Fibroblast of pulmonary artery (primary cell): ENCODE results near the gene MAGOHB.
"Not testable (repeated sequence)": the region's sequence is repeated elsewhere in the genome, so short reads cannot be mapped to it uniquely, and the experiment has no call there.

ENCODE experiments used
- DNase-seq: peaks from one replicate; pipeline ENCODE4 v3.0.0-alpha.2; 2010; ENCODE audit warnings: low read depth
- H3K4me3 ChIP-seq: replicated peaks from 2 replicates; pipeline ENCODE4 v1.5.1; 2011; ENCODE audit warnings: low read depth, mild to moderate bottlenecking, control low read depth, low read length, moderate library complexity
- TF ChIP-seq, protein P1 (sequence below): IDR thresholded peaks from 2 replicates; pipeline ENCODE4 v1.5.1; 2011; ENCODE audit warnings: mild to moderate bottlenecking, control low read depth, low read length, inconsistent platforms; ENCODE audit errors: missing control alignments

The MAGOHB gene

GRCh38 chr12:10614056-10614370, 604 bp upstream of the MAGOHB start:
- no peak for DNase-seq
- peak overlapping the region; percentile 88 for H3K4me3 ChIP-seq

DNA sequence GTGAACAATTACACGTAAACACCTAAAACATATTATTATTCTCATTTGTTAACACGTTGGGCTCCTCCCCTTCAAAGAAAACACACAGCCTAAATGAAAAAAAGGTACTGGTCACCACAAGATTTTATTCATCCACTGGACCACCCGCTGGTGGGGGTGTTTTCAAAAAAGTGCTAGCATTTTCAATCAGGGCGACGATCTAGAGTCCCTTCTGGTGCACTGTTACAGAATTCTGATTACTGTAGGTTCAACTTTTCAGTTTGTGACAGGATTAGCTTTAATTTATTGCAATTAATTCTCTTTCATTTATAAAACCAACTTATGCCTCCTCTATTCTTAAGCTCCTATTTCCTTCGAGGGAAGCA, 443 bp downstream of the MAGOHB start:
- DNase-seq, result no peak
- TF ChIP-seq, protein P1, sequence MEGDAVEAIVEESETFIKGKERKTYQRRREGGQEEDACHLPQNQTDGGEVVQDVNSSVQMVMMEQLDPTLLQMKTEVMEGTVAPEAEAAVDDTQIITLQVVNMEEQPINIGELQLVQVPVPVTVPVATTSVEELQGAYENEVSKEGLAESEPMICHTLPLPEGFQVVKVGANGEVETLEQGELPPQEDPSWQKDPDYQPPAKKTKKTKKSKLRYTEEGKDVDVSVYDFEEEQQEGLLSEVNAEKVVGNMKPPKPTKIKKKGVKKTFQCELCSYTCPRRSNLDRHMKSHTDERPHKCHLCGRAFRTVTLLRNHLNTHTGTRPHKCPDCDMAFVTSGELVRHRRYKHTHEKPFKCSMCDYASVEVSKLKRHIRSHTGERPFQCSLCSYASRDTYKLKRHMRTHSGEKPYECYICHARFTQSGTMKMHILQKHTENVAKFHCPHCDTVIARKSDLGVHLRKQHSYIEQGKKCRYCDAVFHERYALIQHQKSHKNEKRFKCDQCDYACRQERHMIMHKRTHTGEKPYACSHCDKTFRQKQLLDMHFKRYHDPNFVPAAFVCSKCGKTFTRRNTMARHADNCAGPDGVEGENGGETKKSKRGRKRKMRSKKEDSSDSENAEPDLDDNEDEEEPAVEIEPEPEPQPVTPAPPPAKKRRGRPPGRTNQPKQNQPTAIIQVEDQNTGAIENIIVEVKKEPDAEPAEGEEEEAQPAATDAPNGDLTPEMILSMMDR, result no peak
- H3K4me3 ChIP-seq, result peak overlapping the region; percentile 88

More at GRCh38 chr12:10614056-10614370, 604 bp upstream of the MAGOHB start:
- TF ChIP-seq, protein P1, result no peak

DNA sequence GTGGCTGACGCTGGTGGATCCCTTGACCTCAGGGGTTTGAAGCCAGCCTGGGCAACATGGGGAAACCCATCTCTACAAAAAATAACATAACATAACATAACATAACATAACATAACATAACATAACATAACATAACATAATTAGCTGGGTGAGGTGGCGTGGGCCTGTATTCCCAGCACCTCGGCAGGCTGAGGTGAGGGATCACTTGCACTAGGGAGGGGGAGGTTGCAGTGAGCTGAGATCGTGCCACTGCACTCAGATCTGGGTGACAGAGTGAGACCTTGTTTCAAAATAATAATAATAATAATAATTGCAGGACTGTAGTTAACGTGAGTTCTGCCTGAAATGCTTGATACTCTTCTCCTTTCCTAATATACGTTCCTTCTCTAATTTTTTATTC, 1.3 kb downstream of the MAGOHB start:
- H3K4me3 ChIP-seq, result peak overlapping the region; percentile 88
- TF ChIP-seq, protein P1, result no peak
- DNase-seq, result no peak

DNA sequence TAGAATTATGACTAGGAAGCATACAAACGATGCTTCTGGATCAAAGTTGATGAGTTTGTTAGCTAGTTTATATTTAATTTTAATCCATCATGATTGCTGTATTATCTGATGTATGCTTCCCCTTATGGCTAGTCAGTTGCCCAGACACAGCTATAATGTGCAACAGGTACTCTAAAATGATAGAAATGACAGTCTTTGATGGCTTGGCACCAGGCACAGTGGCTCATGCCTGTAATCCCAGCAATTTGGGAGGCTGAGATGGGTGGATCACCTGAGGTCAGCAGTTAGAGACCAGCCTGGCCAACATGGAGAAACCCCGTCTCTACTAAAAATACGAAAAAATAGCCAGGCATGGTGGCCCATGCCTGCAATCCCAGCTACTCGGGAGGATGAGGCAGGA, 2.2 kb downstream of the MAGOHB start:
- not testable (repeated sequence) for H3K4me3 ChIP-seq, DNase-seq

GRCh38 chr12:10610188-10610587, 3.2 kb downstream of the MAGOHB start:
- DNase-seq, result no peak
- no peak overlapping the region for H3K4me3 ChIP-seq
- TF ChIP-seq, protein P1, result no peak

- peak; percentile 35 for DNase-seq
- H3K4me3 ChIP-seq, result no peak overlapping the region
- TF ChIP-seq, protein P1, result peak; percentile 39
Measured at GRCh38 chr12:10607885-10608458, 5.4 kb downstream of the MAGOHB start.

DNA sequence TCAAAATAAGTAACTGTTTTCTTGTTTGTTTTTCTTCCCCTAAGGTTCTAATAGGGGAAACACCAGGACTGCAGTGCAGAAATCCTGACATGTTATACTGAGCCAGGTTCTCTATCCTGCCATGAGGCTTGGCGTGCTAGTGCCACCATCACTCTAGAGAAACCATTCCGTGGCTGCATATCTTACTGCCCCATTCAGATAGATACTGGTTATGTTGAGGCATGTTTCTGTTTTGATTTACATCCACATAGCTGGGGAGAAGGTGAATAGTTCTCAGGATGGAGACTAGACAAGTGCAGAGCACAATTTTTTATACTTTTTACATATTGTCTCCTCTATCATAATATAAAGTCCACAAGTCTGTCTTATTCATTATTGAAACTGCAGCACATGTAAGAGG, 11.5 kb downstream of the MAGOHB start:
- no peak overlapping the region for H3K4me3 ChIP-seq
- TF ChIP-seq, protein P1, result no peak
- DNase-seq, result no peak
